HG03571 (cell line): ENCODE results near the gene ZNF282.
"Not testable (repeated sequence)": the region's sequence is repeated elsewhere in the genome, so short reads cannot be mapped to it uniquely, and the experiment has no call there.

Source experiments
- ATAC-seq: cut with Tn5 transposase; IDR thresholded peaks from one replicate; pipeline ENCODE4 v1.9.1; 2021; ENCODE audit not compliant: unreplicated experiment

The ZNF282 gene

GRCh38 chr7:149253665-149254064 lies 58.3 kb downstream of the ZNF282 start:
- no peak for ATAC-seq

- no peak for ATAC-seq
These were observed 59.0 kb downstream of the ZNF282 start for GRCh38 chr7:149254181-149254858.

GRCh38 chr7:149255174-149255573 lies 59.8 kb downstream of the ZNF282 start:
- no peak for ATAC-seq

GRCh38 chr7:149256568-149256967 lies 61.2 kb downstream of the ZNF282 start:
- ATAC-seq = no peak

- no peak for ATAC-seq
These were observed 61.8 kb downstream of the ZNF282 start for GRCh38 chr7:149257146-149257545.

GRCh38 chr7:149261316-149261828 lies 66.0 kb downstream of the ZNF282 start:
- ATAC-seq = peak; percentile 1

- ATAC-seq = peak; percentile 85
These were observed 66.7 kb downstream of the ZNF282 start, which contains the start of gene ZNF783 for GRCh38 chr7:149261829-149262617. ZNF783 (plus strand) TSS chr7:149262196; CDS start chr7:149262334, 138 bp downstream.

GRCh38 chr7:149266451-149266850 lies 71.1 kb downstream of the ZNF282 start:
- ATAC-seq = no peak

GRCh38 chr7:149267733-149268132 lies 72.4 kb downstream of the ZNF282 start:
- ATAC-seq = no peak

GRCh38 chr7:149274424-149274823 lies 79.1 kb downstream of the ZNF282 start:
- ATAC-seq = not testable (repeated sequence)
